Effector CD8-positive, alpha-beta T cell (primary cell): ENCODE results near the gene PCDHGA3.
"Not testable (repeated sequence)": the region's sequence is repeated elsewhere in the genome, so short reads cannot be mapped to it uniquely, and the experiment has no call there.

Experiments
- DNase-seq: peaks from one replicate; lab custom pipeline; 2025; lab: John Stamatoyannopoulos, UW

PCDHGA3 gene

GRCh38 chr5:141346017-141346416 is 2.4 kb downstream of the PCDHGA3 start:
- not testable (repeated sequence) for DNase-seq

GRCh38 chr5:141349917-141350619 is 6.4 kb downstream of the PCDHGA3 start, which contains the start of gene PCDHGB1:
TSS of gene PCDHGB1 (plus strand) at chr5:141350099. CDS start at chr5:141350261, 162 bp downstream.
- DNase-seq: no peak

- DNase-seq: no peak
Observed at GRCh38 chr5:141351591-141351990, 8.0 kb downstream of the PCDHGA3 start.

- no peak for DNase-seq
Observed at GRCh38 chr5:141354900-141355469, 11.4 kb downstream of the PCDHGA3 start, which contains the start of gene PCDHGA4. TSS of gene PCDHGA4 (plus strand) at chr5:141355021. CDS start at chr5:141355108, 87 bp downstream.

- no peak for DNase-seq
Observed at GRCh38 chr5:141355641-141356040, 12.0 kb downstream of the PCDHGA3 start.

- no peak for DNase-seq
Observed at GRCh38 chr5:141356133-141356532, 12.5 kb downstream of the PCDHGA3 start.

GRCh38 chr5:141356950-141357349 is 13.3 kb downstream of the PCDHGA3 start:
- DNase-seq: no peak

- no peak for DNase-seq
Observed at GRCh38 chr5:141359790-141360426, 16.3 kb downstream of the PCDHGA3 start, which contains the start of gene PCDHGB2. TSS of gene PCDHGB2 (plus strand) at chr5:141359994. CDS start at chr5:141360136, 142 bp downstream.

GRCh38 chr5:141360685-141361084 is 17.1 kb downstream of the PCDHGA3 start:
- no peak for DNase-seq

- DNase-seq: no peak
Observed at GRCh38 chr5:141362719-141363118, 19.1 kb downstream of the PCDHGA3 start.

- DNase-seq: no peak
Observed at GRCh38 chr5:141363952-141364660, 20.5 kb downstream of the PCDHGA3 start, which contains the start of gene PCDHGA5. TSS of gene PCDHGA5 (plus strand) at chr5:141364162. CDS start at chr5:141364331, 169 bp downstream.

- no peak for DNase-seq
Observed at GRCh38 chr5:141366016-141366896, 22.6 kb downstream of the PCDHGA3 start.

- no peak for DNase-seq
Observed at GRCh38 chr5:141369994-141370848, 26.6 kb downstream of the PCDHGA3 start, which contains the start of gene PCDHGB3. TSS of gene PCDHGB3 (plus strand) at chr5:141370242. CDS start at chr5:141370395, 153 bp downstream.

GRCh38 chr5:141371572-141372475 is 28.2 kb downstream of the PCDHGA3 start:
- no peak for DNase-seq

- no peak for DNase-seq
Observed at GRCh38 chr5:141373673-141374317, 30.2 kb downstream of the PCDHGA3 start, which contains the start of gene PCDHGA6. TSS of gene PCDHGA6 (plus strand) at chr5:141373891. CDS start at chr5:141374084, 193 bp downstream.

GRCh38 chr5:141374627-141375026 is 31.0 kb downstream of the PCDHGA3 start:
- no peak for DNase-seq

- not testable (repeated sequence) for DNase-seq
Observed at GRCh38 chr5:141375444-141376155, 32.0 kb downstream of the PCDHGA3 start.
